ENCODE data around the gene LARP4B. TPM values are rescaled to one million over a fixed set of nuclear protein-coding genes. Genes with fewer than 3 reads are reported as not detected.

LARP4B gene
- total and polyA plus RNA-seq, 2 of the 13 experiments (the other 11 are each of a cell fraction or from before 2014, with no cell fraction given), result 19.5 to 30.2 TPM

GRCh38 chr10:843703-844102, 87.8 kb downstream of the LARP4B start:
- intact Hi-C loops (cut with micrococcal nuclease; ENCODE audit: unreplicated experiment), result no loop called here
- in situ Hi-C loops (cut with HindIII; ENCODE audit: extremely low pct_ligation_motif_present, low pct_unique_long_range_greater_than_20kb), result no loop called here
- CTCF ChIA-PET (ENCODE audit: low intra/inter-chr PET ratio, low total read pairs), result no interaction called here

GRCh38 chr10:842795-843194, 88.7 kb downstream of the LARP4B start:
- ChIA-PET POLR2A (no interaction called here), CTCF (ENCODE audit: low intra/inter-chr PET ratio, low total read pairs) (no interaction called here)
- no peaks in the 10 kb centered on the region for H3K27me3 ChIP-seq (ENCODE audit: control insufficient read depth in 1 of 2, insufficient read depth in 2 of 2, low read length in 2 of 2)
- H3K27ac ChIP-seq (ENCODE audit: extremely low read length, insufficient read depth, low read length), result no peak overlapping the region
- H3K4me1 ChIP-seq (ENCODE audit: insufficient read depth, low read length), result no peaks in the 10 kb centered on the region
- H3K4me2 ChIP-seq (ENCODE audit: low read depth, low read length), result no peak overlapping the region
- H2AFZ ChIP-seq (ENCODE audit: low read length), result no peak overlapping the region
- ATAC-seq (no peak), FAIRE-seq (no peak), DNase-seq (ENCODE audit: low spot score) (no peak)
- H3K9me3 ChIP-seq (ENCODE audit: low read length), result no peaks in the 10 kb centered on the region
- over 99% methylated on average over 6 of the region's 6 CpGs for WGBS (ENCODE audit: low lambda C conversion rate)
- in situ Hi-C loops (cut with HindIII; ENCODE audit: extremely low pct_ligation_motif_present, low pct_unique_long_range_greater_than_20kb), result no loop called here
- H3K36me3 ChIP-seq (replicated peaks in 1 of 2; ENCODE audit: control insufficient read depth in 1 of 2, insufficient read depth in 2 of 2, low read length in 2 of 2), result peaks cover 29 to 87% of the 10 kb centered on the region in 2 experiments
- H3K9ac ChIP-seq (ENCODE audit: insufficient read depth, low read depth, low read length), result no peak overlapping the region
- no TSS peak for BruUV-seq (replicated peaks)
- intact Hi-C loops (cut with micrococcal nuclease; ENCODE audit: unreplicated experiment), result no loop called here
- peaks cover 16% of the 10 kb centered on the region for H4K20me1 ChIP-seq (ENCODE audit: insufficient read depth, low read length)
- H3K79me2 ChIP-seq (ENCODE audit: insufficient read depth, low read length), result peaks cover 10% of the 10 kb centered on the region
- H3K4me3 ChIP-seq (replicated peaks in 1 of 3; ENCODE audit: insufficient read depth in 1 of 3, low read depth in 2 of 3, low read length in 3 of 3), result no peak overlapping the region
- no peak for TF ChIP-seq ZNF773 (CRISPR knock-in tag; IDR thresholded peaks at IDR 0.05; ENCODE audit: borderline replicate concordance)
- TF ChIP-seq NFYB (CRISPR knock-in tag; IDR thresholded peaks at IDR 0.05), result no peak
- no peak for TF ChIP-seq SMYD3 (CRISPR knock-in tag; IDR thresholded peaks at IDR 0.05)
- TF ChIP-seq ZNF251 (CRISPR knock-in tag; IDR thresholded peaks at IDR 0.05), result no peak
- TF ChIP-seq HHEX (CRISPR knock-in tag; IDR thresholded peaks at IDR 0.05), result no peak
- TF ChIP-seq TOPORS (CRISPR knock-in tag; IDR thresholded peaks at IDR 0.05), result no peak
- TF ChIP-seq SKIL (CRISPR knock-in tag; IDR thresholded peaks at IDR 0.05; ENCODE audit: borderline replicate concordance), result no peak
- no peak for TF ChIP-seq ZSCAN22 (CRISPR knock-in tag; IDR thresholded peaks at IDR 0.05)
- no peak for TF ChIP-seq TAF1 (CRISPR knock-in tag; IDR thresholded peaks at IDR 0.05)
- TF ChIP-seq ZSCAN12 (CRISPR knock-in tag; IDR thresholded peaks at IDR 0.05), result no peak

More at GRCh38 chr10:843703-844102, 87.8 kb downstream of the LARP4B start:
- Histone ChIP-seq H3K4me1 (ENCODE audit: insufficient read depth, low read length) (no peaks in the 10 kb centered on the region), H3K4me3 (replicated peaks in 1 of 3; ENCODE audit: insufficient read depth in 1 of 3, low read depth in 2 of 3, low read length in 3 of 3) (no peak overlapping the region), H3K4me2 (ENCODE audit: low read depth, low read length) (no peak overlapping the region), H3K79me2 (ENCODE audit: insufficient read depth, low read length) (peaks cover 17% of the 10 kb centered on the region), H3K9ac (ENCODE audit: insufficient read depth, low read depth, low read length) (no peak overlapping the region), H2AFZ (ENCODE audit: low read length) (no peak overlapping the region), H3K9me3 (ENCODE audit: low read length) (no peaks in the 10 kb centered on the region), H3K27ac (ENCODE audit: extremely low read length, insufficient read depth, low read length) (no peak overlapping the region), H4K20me1 (ENCODE audit: insufficient read depth, low read length) (peaks cover 24% of the 10 kb centered on the region), H3K36me3 (replicated peaks in 1 of 2; ENCODE audit: control insufficient read depth in 1 of 2, insufficient read depth in 2 of 2, low read length in 2 of 2) (peaks cover 22 to 88% of the 10 kb centered on the region in 2 experiments), H3K27me3 (ENCODE audit: control insufficient read depth in 1 of 2, insufficient read depth in 2 of 2, low read length in 2 of 2) (no peaks in the 10 kb centered on the region)
- ATAC-seq (no peak), FAIRE-seq (no peak), DNase-seq (ENCODE audit: low spot score) (no peak)
- no TSS peak for BruUV-seq (replicated peaks)
- TF ChIP-seq ZNF788 (CRISPR knock-in tag; IDR thresholded peaks at IDR 0.05; ENCODE audit: borderline replicate concordance), result no peak
- TF ChIP-seq NCOA1 (CRISPR knock-in tag; IDR thresholded peaks at IDR 0.05), result no peak
- TF ChIP-seq HDAC1 (CRISPR knock-in tag; IDR thresholded peaks at IDR 0.05), result no peak
- no peak for TF ChIP-seq ZBTB8A (CRISPR knock-in tag; IDR thresholded peaks at IDR 0.05; ENCODE audit: borderline replicate concordance, low read depth)
- TF ChIP-seq NFIC (IDR thresholded peaks at IDR 0.05; ENCODE audit: low read length), result no peak
- no peak for TF ChIP-seq JDP2 (CRISPR knock-in tag; IDR thresholded peaks at IDR 0.05; ENCODE audit: borderline replicate concordance)
- TF ChIP-seq ZKSCAN5 (CRISPR knock-in tag; IDR thresholded peaks at IDR 0.05), result no peak
- no peak for TF ChIP-seq IKZF1 (IDR thresholded peaks at IDR 0.05)
- TF ChIP-seq ZNF362 (CRISPR knock-in tag; IDR thresholded peaks at IDR 0.05; ENCODE audit: borderline replicate concordance), result no peak
- no peak for TF ChIP-seq DR1 (CRISPR knock-in tag; IDR thresholded peaks at IDR 0.05)
- no peak for TF ChIP-seq ZFP36 (IDR thresholded peaks at IDR 0.05; ENCODE audit: borderline replicate concordance, low read depth, low read length, partially characterized antibody)
- no peak for TF ChIP-seq MED1 (CRISPR knock-in tag; IDR thresholded peaks at IDR 0.05)
- no peak for TF ChIP-seq SRY (CRISPR knock-in tag; IDR thresholded peaks at IDR 0.05)
- no peak for TF ChIP-seq HNF4A (CRISPR knock-in tag; IDR thresholded peaks at IDR 0.05)
- TF ChIP-seq KMT2A (CRISPR knock-in tag; IDR thresholded peaks at IDR 0.05), result no peak
- TF ChIP-seq HNRNPUL1 (IDR thresholded peaks at IDR 0.05; ENCODE audit: low read depth, low read length), result no peak
- TF ChIP-seq SNRNP70 (IDR thresholded peaks at IDR 0.05; ENCODE audit: low read depth, low read length), result no peak
- POLR2A ChIA-PET, result no interaction called here
- 100% methylated on average over 1 of the region's 1 CpG for WGBS (ENCODE audit: low lambda C conversion rate)
